ENCODE results near the gene NTN5.
A peak's percentile ranks its signal among the peaks of the same experiment; 100 is the strongest.

Gene NTN5

GRCh38 chr19:48615231-48616040 lies 57.4 kb downstream of the NTN5 start:
- Mint-ChIP-seq H3K27me3 (no peaks in the 10 kb centered on the region), H3K4me1 (ENCODE audit: low read depth) (peaks cover 42% of the 10 kb centered on the region), H3K9me3 (no peaks in the 10 kb centered on the region), H3K36me3 (ENCODE audit: low read depth) (peaks cover 57% of the 10 kb centered on the region), H3K4me3 (peak overlapping the region; percentile 45), H3K27ac (peak overlapping the region; percentile 31)

- Mint-ChIP-seq H3K36me3 (ENCODE audit: low read depth) (peaks cover 55% of the 10 kb centered on the region), H3K4me3 (peak within 1 kb of the TSS; percentile 45), H3K27ac (peak within 1 kb of the TSS; percentile 66)
Observed at GRCh38 chr19:48614436-48615230, 58.2 kb downstream of the NTN5 start, which contains the start of gene FAM83E. FAM83E (minus strand) TSS chr19:48615076; CDS start chr19:48613372, 1,704 bp downstream.

DNA sequence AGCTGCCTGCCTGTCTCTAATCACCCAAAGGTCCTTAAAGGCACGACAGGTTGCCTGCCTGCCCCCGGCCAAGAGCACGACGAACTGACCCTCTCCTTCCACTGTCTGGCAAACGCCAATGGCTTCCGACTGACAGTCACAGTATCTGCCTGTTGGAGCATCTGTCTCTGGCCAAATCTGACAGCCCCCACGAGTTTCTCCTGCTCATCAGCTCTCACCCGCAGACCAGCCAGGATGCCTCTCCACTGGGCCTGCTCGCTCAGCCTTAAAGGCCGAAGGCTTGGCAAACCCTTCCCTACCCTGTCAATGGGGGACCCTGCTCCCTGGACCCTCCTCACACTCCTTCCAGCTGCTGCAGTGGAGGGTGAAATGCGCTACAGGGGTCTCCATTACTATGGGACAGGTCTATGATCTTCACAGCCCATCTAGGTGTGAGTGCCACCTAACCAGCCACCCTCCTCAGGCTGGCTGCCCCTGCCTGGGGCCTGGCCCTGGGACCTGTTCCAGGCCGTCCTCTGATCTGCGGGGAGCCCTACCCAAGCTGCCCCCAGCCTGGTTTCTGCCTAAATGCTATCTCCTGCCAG lies 58.9 kb downstream of the NTN5 start:
- Mint-ChIP-seq H3K4me3 (no peak overlapping the region), H3K4me1 (ENCODE audit: low read depth) (peaks cover 32% of the 10 kb centered on the region), H3K27me3 (no peaks in the 10 kb centered on the region), H3K27ac (peak overlapping the region; percentile 66), H3K36me3 (ENCODE audit: low read depth) (peaks cover 49% of the 10 kb centered on the region), H3K9me3 (no peaks in the 10 kb centered on the region)

More at GRCh38 chr19:48614436-48615230, 58.2 kb downstream of the NTN5 start, which contains the start of gene FAM83E:
- Mint-ChIP-seq H3K27me3 (no peaks in the 10 kb centered on the region), H3K9me3 (no peaks in the 10 kb centered on the region), H3K4me1 (ENCODE audit: low read depth) (peaks cover 34% of the 10 kb centered on the region)

GRCh38 chr19:48613024-48613851 lies 59.6 kb downstream of the NTN5 start:
- Mint-ChIP-seq H3K27ac (peak overlapping the region; percentile 66), H3K4me3 (no peak overlapping the region), H3K9me3 (no peaks in the 10 kb centered on the region), H3K27me3 (no peaks in the 10 kb centered on the region), H3K4me1 (ENCODE audit: low read depth) (peaks cover 30% of the 10 kb centered on the region), H3K36me3 (ENCODE audit: low read depth) (peaks cover 42% of the 10 kb centered on the region)

GRCh38 chr19:48611872-48612271 lies 60.9 kb downstream of the NTN5 start:
- H3K9me3 Mint-ChIP-seq = no peaks in the 10 kb centered on the region
- H3K4me1 Mint-ChIP-seq (ENCODE audit: low read depth) = peaks cover 18% of the 10 kb centered on the region
- H3K27me3 Mint-ChIP-seq = no peaks in the 10 kb centered on the region
- H3K4me3 Mint-ChIP-seq = no peak overlapping the region
- no peak overlapping the region for H3K27ac Mint-ChIP-seq
- peaks cover 29% of the 10 kb centered on the region for H3K36me3 Mint-ChIP-seq (ENCODE audit: low read depth)
